Keratinocyte (primary cell): ENCODE results near the gene ANGPTL2. TPM values are rescaled to one million over a fixed set of nuclear protein-coding genes. Genes with fewer than 3 reads are reported as not detected.

ENCODE experiments used
- DNase-seq: peaks from one replicate; pipeline ENCODE4 v3.0.0-alpha.2; 2011; ENCODE audit warnings: low read depth, missing footprints, low spot score
- FAIRE-seq: peaks from 2 replicates; lab custom pipeline; 2011; peaks lifted over from hg19 to GRCh38; lab: Jason Lieb, UNC
- H2AFZ ChIP-seq: 2 replicates; pipeline ENCODE4 v1.6.0; 2012; ENCODE audit warnings: low read length, control low read depth, inconsistent platforms; ENCODE audit not compliant: control insufficient read depth
- H3K27ac ChIP-seq: 2 replicates; pipeline ENCODE4 v1.5.1; 2011; ENCODE audit warnings: low read length; ENCODE audit not compliant: control insufficient read depth, insufficient read depth
- H3K27me3 ChIP-seq: 3 replicates; pipeline ENCODE4 v1.6.0; 2011; ENCODE audit warnings: low read length; ENCODE audit not compliant: control insufficient read depth, insufficient read depth; ENCODE audit errors: extremely low read depth
- H3K36me3 ChIP-seq, 2 experiments: 2 replicates in 1 of 2; 3 replicates in 1 of 2; pipeline ENCODE4 v1.5.1; 2011; ENCODE audit warnings: low read length in 2 of 2, mild to moderate bottlenecking in 1 of 2; ENCODE audit not compliant: control insufficient read depth in 2 of 2, insufficient read depth in 2 of 2; ENCODE audit errors: extremely low read depth in 1 of 2
- H3K4me1 ChIP-seq: 3 replicates; pipeline ENCODE4 v1.5.1; 2011; ENCODE audit warnings: low read length; ENCODE audit not compliant: control insufficient read depth, insufficient read depth; ENCODE audit errors: extremely low read depth
- H3K4me2 ChIP-seq: 3 replicates; pipeline ENCODE4 v1.6.0; 2011; ENCODE audit warnings: low read depth, low read length; ENCODE audit not compliant: control insufficient read depth, insufficient read depth; ENCODE audit errors: extremely low read depth
- H3K4me3 ChIP-seq, 3 experiments: fragments of 200-600 bp in 1 of 3; sonication (generic) in 1 of 3; 2 replicates in 2 of 3; 3 replicates in 1 of 3; pipeline ENCODE4 v1.5.1; 2011 to 2016; ENCODE audit warnings: low read length in 3 of 3, mild to moderate bottlenecking in 3 of 3, control low read depth in 2 of 3, inconsistent platforms in 1 of 3, low read depth in 1 of 3, mixed read lengths in 1 of 3, mixed run types in 1 of 3, moderate library complexity in 1 of 3; ENCODE audit not compliant: control insufficient read depth in 2 of 3, insufficient read depth in 2 of 3; ENCODE audit errors: extremely low read depth in 1 of 3
- H3K79me2 ChIP-seq: 2 replicates; pipeline ENCODE4 v1.6.0; 2012; ENCODE audit warnings: low read length; ENCODE audit not compliant: control insufficient read depth, insufficient read depth
- H3K9ac ChIP-seq: 3 replicates; pipeline ENCODE4 v1.6.0; 2011; ENCODE audit warnings: low read length; ENCODE audit not compliant: control insufficient read depth, insufficient read depth; ENCODE audit errors: extremely low read depth
- H3K9me1 ChIP-seq: 3 replicates; pipeline ENCODE4 v1.6.0; 2011; ENCODE audit warnings: low read length; ENCODE audit not compliant: control insufficient read depth, insufficient read depth; ENCODE audit errors: extremely low read depth
- H3K9me3 ChIP-seq: 2 replicates; pipeline ENCODE4 v1.5.1; 2012; ENCODE audit warnings: low read depth, low read length; ENCODE audit not compliant: control insufficient read depth
- H4K20me1 ChIP-seq: 3 replicates; pipeline ENCODE4 v1.6.0; 2011; ENCODE audit warnings: low read length; ENCODE audit not compliant: control insufficient read depth, insufficient read depth; ENCODE audit errors: extremely low read depth
- CTCF ChIP-seq, 3 experiments: IDR thresholded peaks in 1 of 3; conservative IDR thresholded peaks in 1 of 3; optimal IDR thresholded peaks in 1 of 3; 2 replicates in 2 of 3; 3 replicates in 1 of 3; pipeline versions ENCODE3 to v1.5.1; 2011; ENCODE audit warnings: low read length in 3 of 3, mild to moderate bottlenecking in 3 of 3, moderate library complexity in 2 of 3, control low read depth in 1 of 3, inconsistent platforms in 1 of 3; ENCODE audit not compliant: insufficient read depth in 2 of 3; ENCODE audit errors: extremely low read depth in 1 of 3
- EZH2 ChIP-seq: IDR thresholded peaks from one replicate; pipeline ENCODE4 v1.6.1; 2012; ENCODE audit warnings: inconsistent platforms, mild to moderate bottlenecking, low read length, moderate library complexity
- dilution Hi-C: fragments of 300-500 bp; cut with MboI; formaldehyde crosslinking; loops from one replicate; pipeline ENCODE4 v1.7.0; 2020; ENCODE audit warnings: low sequenced_read_pairs; ENCODE audit not compliant: extremely low pct_ligation_motif_present
- polyA plus RNA-seq, 5 experiments: library from polyadenylated mRNA; depleted of rRNA in 3 of 5; stranded (reverse) in 3 of 5; stranded (forward) in 1 of 5; unstranded in 1 of 5; fragments of >200 nt; gene quantifications; 1 replicate in 1 of 5; 2 replicates in 3 of 5; 3 replicates in 1 of 5; pipeline versions ENCODE4 v1.2.1 to v1.2.3, GENCODE V29; 2011 to 2012; ENCODE audit warnings: missing spikeins in 2 of 5, low read depth in 1 of 5, low replicate concordance in 1 of 5

The ANGPTL2 gene
- polyA plus RNA-seq, 1 donor (not counting 4 experiments of a cell fraction or from before 2014, with no cell fraction given): 0.18 TPM

- no peak overlapping the region for H3K9ac ChIP-seq
- FAIRE-seq (no peak), DNase-seq (no peak)
- H3K9me3 ChIP-seq: no peaks in the 10 kb centered on the region
- H3K79me2 ChIP-seq: no peaks in the 10 kb centered on the region
- H3K27me3 ChIP-seq: no peaks in the 10 kb centered on the region
- H3K27ac ChIP-seq: no peak overlapping the region
- no peak overlapping the region for H3K4me2 ChIP-seq
- H3K36me3 ChIP-seq: no peaks in the 10 kb centered on the region
- dilution Hi-C loops: no loop called here
- H3K9me1 ChIP-seq: no peaks in the 10 kb centered on the region
- TF ChIP-seq CTCF (optimal IDR thresholded peaks at IDR 0.05 in 1 of 3, IDR thresholded peaks at IDR 0.05 in 1 of 3, conservative IDR thresholded peaks at IDR 0.05 in 1 of 3; ENCODE audit: extremely low read depth in 1 of 3, insufficient read depth in 2 of 3, low read length in 3 of 3): no peak
- no peak for TF ChIP-seq EZH2
- H3K4me3 ChIP-seq: no peak overlapping the region
- no peak overlapping the region for H2AFZ ChIP-seq
- H3K4me1 ChIP-seq: peaks cover 16% of the 10 kb centered on the region
- H4K20me1 ChIP-seq: no peaks in the 10 kb centered on the region
Measured at GRCh38 chr9:127169575-127169883, 47.1 kb upstream of the ANGPTL2 start.

GRCh38 chr9:127168756-127169574 is 46.5 kb upstream of the ANGPTL2 start:
- Histone ChIP-seq H4K20me1 (no peaks in the 10 kb centered on the region), H3K9me3 (no peaks in the 10 kb centered on the region), H3K4me2 (no peak overlapping the region), H2AFZ (no peak overlapping the region), H3K4me3 (no peak overlapping the region), H3K27me3 (no peaks in the 10 kb centered on the region), H3K79me2 (no peaks in the 10 kb centered on the region), H3K9me1 (no peaks in the 10 kb centered on the region), H3K9ac (no peak overlapping the region), H3K27ac (no peak overlapping the region), H3K36me3 (no peaks in the 10 kb centered on the region), H3K4me1 (peaks cover 16% of the 10 kb centered on the region)
- dilution Hi-C loops: no loop called here
- TF ChIP-seq CTCF (optimal IDR thresholded peaks at IDR 0.05 in 1 of 3, IDR thresholded peaks at IDR 0.05 in 1 of 3, conservative IDR thresholded peaks at IDR 0.05 in 1 of 3; ENCODE audit: extremely low read depth in 1 of 3, insufficient read depth in 2 of 3, low read length in 3 of 3) (no peak), EZH2 (no peak)
- DNase-seq (no peak), FAIRE-seq (no peak)
